Measurements from ENCODE around the gene DPH5.
"Not testable (repeated sequence)": the region's sequence is repeated elsewhere in the genome, so short reads cannot be mapped to it uniquely, and the experiment has no call there.

DPH5 gene, protein sequence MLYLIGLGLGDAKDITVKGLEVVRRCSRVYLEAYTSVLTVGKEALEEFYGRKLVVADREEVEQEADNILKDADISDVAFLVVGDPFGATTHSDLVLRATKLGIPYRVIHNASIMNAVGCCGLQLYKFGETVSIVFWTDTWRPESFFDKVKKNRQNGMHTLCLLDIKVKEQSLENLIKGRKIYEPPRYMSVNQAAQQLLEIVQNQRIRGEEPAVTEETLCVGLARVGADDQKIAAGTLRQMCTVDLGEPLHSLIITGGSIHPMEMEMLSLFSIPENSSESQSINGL

DNA sequence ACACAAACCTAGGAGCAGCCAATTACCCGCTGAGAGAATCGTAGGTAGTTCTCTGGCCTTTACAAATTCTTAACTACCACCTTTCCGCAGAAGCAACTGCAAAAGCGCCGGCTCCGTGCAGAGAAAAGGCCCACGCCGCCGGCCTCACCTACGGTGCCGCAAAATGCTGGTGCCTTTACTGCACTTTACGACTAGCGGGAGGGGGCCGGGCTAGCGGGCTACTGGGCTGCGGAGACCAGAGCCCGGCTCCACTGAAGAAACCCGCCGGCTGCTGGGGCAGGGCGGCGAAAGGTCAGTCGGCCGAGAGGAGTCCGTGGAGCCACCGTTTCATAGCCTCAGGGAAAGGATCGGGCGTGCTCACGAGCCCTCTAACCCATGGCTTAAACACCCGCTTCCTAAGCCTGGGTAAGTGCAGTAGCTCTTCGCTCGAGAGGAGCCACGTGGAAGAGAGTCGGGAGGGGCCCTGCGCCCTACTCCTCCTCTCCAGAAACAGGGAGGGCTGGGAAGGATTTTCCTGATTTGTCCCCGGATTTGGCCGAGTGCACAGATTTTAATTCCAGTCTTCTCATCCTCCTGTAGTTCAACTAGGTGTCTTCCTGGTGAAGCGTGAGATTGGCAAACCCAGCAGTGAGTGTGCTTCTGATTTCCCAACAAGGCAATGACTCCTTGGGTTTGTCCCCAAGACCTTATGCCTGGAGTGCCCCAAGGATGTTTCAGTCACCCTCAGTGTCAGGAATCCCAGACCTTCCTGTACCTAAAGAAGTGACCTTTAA is at the start of gene DPH5:
Gene DPH5 (minus strand): TSS at position 128 of the 773 bp plus-strand sequence. CDS start 341 bp downstream, outside the sequence.
- peak within 1 kb of the TSS; percentile 81 for H3K4me3 ChIP-seq (replicated peaks; ENCODE audit: low read depth, low read length)
- DNase-seq (ENCODE audit: low read depth) = peak; percentile 93
- TF ChIP-seq, protein P1, sequence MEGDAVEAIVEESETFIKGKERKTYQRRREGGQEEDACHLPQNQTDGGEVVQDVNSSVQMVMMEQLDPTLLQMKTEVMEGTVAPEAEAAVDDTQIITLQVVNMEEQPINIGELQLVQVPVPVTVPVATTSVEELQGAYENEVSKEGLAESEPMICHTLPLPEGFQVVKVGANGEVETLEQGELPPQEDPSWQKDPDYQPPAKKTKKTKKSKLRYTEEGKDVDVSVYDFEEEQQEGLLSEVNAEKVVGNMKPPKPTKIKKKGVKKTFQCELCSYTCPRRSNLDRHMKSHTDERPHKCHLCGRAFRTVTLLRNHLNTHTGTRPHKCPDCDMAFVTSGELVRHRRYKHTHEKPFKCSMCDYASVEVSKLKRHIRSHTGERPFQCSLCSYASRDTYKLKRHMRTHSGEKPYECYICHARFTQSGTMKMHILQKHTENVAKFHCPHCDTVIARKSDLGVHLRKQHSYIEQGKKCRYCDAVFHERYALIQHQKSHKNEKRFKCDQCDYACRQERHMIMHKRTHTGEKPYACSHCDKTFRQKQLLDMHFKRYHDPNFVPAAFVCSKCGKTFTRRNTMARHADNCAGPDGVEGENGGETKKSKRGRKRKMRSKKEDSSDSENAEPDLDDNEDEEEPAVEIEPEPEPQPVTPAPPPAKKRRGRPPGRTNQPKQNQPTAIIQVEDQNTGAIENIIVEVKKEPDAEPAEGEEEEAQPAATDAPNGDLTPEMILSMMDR (IDR thresholded peaks at IDR 0.05; ENCODE audit: low read length, missing control alignments) = no peak

DNA sequence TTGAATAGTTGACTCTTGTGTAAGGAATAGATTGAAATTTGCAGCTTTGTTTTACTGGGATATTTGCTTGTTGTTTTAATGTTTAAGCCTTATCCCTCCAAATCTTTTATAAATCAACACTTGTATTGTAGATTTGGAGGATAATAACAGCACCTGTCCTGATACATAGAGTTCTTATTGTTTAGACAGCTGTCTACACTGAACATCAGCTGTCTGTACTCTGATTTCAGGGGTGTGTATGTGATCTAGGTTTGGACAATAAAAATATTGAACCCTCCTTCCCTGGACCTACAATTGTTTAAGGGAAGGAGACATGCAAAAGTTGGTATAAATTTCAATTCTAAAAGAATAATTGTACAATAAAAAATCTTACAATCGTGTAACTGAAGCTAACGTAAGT is 48.3 kb upstream of the DPH5 start:
- TF ChIP-seq, protein P1 (IDR thresholded peaks at IDR 0.05; ENCODE audit: low read length, missing control alignments) = no peak
- DNase-seq (ENCODE audit: low read depth) = no peak
- H3K4me3 ChIP-seq (replicated peaks; ENCODE audit: low read depth, low read length) = no peak overlapping the region

DNA sequence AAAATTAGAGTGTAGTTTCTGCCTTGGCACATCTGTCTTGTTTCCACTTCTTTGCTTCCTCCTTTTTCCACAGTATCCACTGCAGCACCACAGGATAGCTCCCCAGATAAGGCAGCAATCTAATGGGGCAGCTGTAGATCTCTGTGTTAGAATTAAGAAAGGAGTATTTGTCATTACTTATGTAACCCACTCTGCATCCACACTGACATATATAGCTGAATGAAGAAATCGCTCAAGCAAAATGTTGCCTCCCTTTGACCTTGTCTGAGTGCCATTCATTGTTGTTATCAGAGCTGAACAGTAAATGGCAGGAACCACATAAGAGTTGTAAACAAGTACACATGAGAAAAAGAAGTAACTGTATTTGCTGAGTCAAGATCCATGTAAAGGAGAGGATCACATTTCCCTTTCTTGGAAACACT is 45.9 kb upstream of the DPH5 start:
- TF ChIP-seq, protein P1 (IDR thresholded peaks at IDR 0.05; ENCODE audit: low read length, missing control alignments) = no peak
- peak; percentile 69 for DNase-seq (ENCODE audit: low read depth)
- no peak overlapping the region for H3K4me3 ChIP-seq (replicated peaks; ENCODE audit: low read depth, low read length)

DNA sequence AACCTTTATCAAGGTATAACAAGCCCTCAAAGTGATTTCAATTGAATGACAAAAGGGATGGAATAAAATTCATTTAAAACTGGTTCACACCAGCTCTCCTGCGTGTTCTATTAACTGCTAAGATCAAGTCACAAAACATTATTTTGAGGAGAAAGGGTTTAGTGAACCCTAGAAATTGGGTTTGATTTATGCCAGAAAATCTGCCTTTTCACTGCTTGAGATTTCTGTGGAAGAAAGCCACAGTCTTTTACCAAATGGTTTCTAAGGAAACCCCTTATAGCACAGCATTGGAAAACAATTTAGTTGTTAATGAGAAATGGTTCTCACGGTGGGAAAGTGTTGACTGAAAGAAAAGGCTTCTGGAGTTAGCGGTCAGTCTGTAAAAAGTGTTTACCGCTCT is 43.6 kb upstream of the DPH5 start:
- DNase-seq (ENCODE audit: low read depth) = no peak
- TF ChIP-seq, protein P1 (IDR thresholded peaks at IDR 0.05; ENCODE audit: low read length, missing control alignments) = no peak
- H3K4me3 ChIP-seq (replicated peaks; ENCODE audit: low read depth, low read length) = no peak overlapping the region

DNA sequence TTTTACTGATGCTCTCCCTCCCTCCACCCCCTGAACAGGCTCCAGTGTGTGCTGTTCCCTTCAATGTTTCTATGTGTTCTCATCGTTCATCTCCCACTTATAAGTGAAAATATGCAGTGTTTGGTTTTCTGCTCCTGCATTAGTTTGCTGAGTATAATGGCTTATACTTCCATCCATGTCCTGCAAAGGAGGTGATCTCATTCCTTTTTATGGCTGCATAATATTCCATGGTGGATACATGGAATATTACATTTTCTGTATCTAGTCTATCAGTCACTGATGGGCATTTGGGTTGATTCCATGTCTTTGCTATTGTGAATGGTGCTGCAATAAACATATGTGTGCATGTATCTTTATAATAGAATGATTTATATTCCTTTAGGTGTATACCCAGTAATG is 41.4 kb upstream of the DPH5 start:
- not testable (repeated sequence) for H3K4me3 ChIP-seq (replicated peaks; ENCODE audit: low read depth, low read length); DNase-seq (ENCODE audit: low read depth)

DNA sequence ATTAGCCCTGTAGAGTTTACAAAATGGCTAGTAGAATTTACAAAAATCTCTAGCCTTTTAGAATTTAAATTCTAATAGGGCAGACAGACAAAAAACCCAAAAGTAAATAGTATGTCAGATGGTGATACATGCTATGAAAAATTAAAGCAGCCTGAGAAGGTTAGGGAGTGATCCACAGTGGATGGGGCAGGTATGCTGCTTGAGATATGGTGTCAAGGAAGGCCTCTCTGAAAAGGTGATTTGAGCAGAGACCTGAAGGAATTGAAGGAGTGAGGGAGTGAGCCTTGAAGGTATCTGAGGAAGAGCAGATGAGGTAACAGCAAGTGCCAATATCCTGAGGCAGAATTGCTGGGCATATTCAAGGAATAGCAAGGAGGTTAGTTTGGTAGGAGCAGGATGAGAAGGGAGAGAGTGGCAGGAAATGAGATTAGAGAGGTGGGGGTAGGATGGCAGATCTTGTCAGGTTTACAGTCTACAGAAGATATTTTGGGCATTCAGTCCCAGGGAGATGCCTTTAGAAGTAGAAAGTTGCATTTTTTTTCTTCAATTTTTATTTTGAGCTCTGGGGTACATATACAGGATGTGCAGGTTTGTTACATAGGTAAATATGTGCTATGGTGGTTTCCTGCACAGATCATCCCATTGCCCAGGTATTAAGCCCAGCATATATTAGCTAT is 40.8 kb upstream of the DPH5 start:
- TF ChIP-seq, protein P1 (IDR thresholded peaks at IDR 0.05; ENCODE audit: low read length, missing control alignments) = no peak
- no peak overlapping the region for H3K4me3 ChIP-seq (replicated peaks; ENCODE audit: low read depth, low read length)
- no peak for DNase-seq (ENCODE audit: low read depth)

DNA sequence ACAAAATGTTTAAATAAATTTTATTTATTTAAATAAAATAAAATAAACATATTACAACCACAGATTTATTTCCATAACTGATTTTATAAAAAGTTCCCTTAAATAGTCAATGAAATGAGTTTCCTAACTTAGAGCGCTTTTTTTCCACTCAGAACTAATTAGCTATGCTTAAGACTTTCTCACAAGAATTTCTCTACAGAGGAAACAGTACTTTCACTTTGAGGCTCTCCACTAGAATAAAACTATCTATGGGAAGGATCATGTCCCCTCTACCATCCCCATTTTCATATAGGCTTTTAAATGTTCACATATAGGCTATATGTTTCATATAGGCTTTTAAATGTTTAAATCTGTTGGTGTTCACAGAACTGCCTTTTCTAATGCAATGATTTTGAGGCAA is 40.0 kb upstream of the DPH5 start:
- no peak overlapping the region for H3K4me3 ChIP-seq (replicated peaks; ENCODE audit: low read depth, low read length)
- TF ChIP-seq, protein P1 (IDR thresholded peaks at IDR 0.05; ENCODE audit: low read length, missing control alignments) = no peak
- no peak for DNase-seq (ENCODE audit: low read depth)

Measured in fibroblast of pulmonary artery (primary cell).